SK-N-SH (cell line): ENCODE results near the gene CALCOCO1. TPM values are rescaled to one million over a fixed set of nuclear protein-coding genes. Genes with fewer than 3 reads are reported as not detected.

Source experiments
- CTCF ChIA-PET: fragments of 300-600, 350-600 bp; formaldehyde crosslinking; extraction: SDS; loops from one replicate; lab custom pipeline; 2021; lab: Yijun Ruan, JAX
- POLR2A ChIA-PET: fragments of 350-600 bp; sonication (Branson Sonifier 250); formaldehyde crosslinking; extraction: SDS; loops from one replicate; lab custom pipeline; 2020; ENCODE audit warnings: antibody characterized with exemption, inconsistent platforms; lab: Yijun Ruan, JAX
- DNase-seq: peaks from one replicate; pipeline ENCODE4 v3.0.0; 2012
- H2AFZ ChIP-seq: fragments of 200-600 bp; sonication (generic); 2 replicates; pipeline ENCODE4 v1.8.1; 2016; ENCODE audit warnings: antibody characterized with exemption, mild to moderate bottlenecking, low read depth
- H3F3A ChIP-seq: fragments of 200-600 bp; sonication (generic); replicated peaks from 2 replicates; pipeline ENCODE3; 2016; ENCODE audit warnings: antibody characterized with exemption, mild to moderate bottlenecking; ENCODE audit not compliant: insufficient read depth
- H3K27ac ChIP-seq, 2 experiments: fragments of 200-500 bp in 1 of 2; fragments of 200-600 bp in 1 of 2; sonication (Bioruptor generic) in 1 of 2; sonication (generic), shearing (Covaris generic) in 1 of 2; 2 replicates each; pipeline versions ENCODE4 v1.5.1 to v1.6.1; 2014 to 2016; ENCODE audit warnings: low read depth in 2 of 2, inconsistent platforms in 1 of 2, low read length in 1 of 2, mild to moderate bottlenecking in 1 of 2, mixed read lengths in 1 of 2
- H3K27me3 ChIP-seq: fragments of 200-600 bp; sonication (generic), shearing (Covaris generic); 2 replicates; pipeline ENCODE4 v1.6.1; 2016; ENCODE audit warnings: mixed run types; ENCODE audit not compliant: insufficient read depth
- H3K36me3 ChIP-seq, 2 experiments: fragments of 200-500 bp in 1 of 2; fragments of 200-600 bp in 1 of 2; sonication (Bioruptor generic) in 1 of 2; sonication (generic) in 1 of 2; replicated peaks in 1 of 2; 2 replicates each; pipeline versions ENCODE3 to v1.5.1; 2014 to 2016; ENCODE audit warnings: low read length in 1 of 2, mild to moderate bottlenecking in 1 of 2; ENCODE audit not compliant: insufficient read depth in 2 of 2, control insufficient read depth in 1 of 2
- H3K4me1 ChIP-seq, 2 experiments: fragments of 200-500 bp in 1 of 2; fragments of 200-600 bp in 1 of 2; sonication (Bioruptor generic) in 1 of 2; sonication (generic), shearing (Covaris generic) in 1 of 2; 2 replicates each; pipeline versions ENCODE4 v1.5.1 to v1.6.1; 2014 to 2016; ENCODE audit warnings: low read depth in 1 of 2, low read length in 1 of 2, mixed run types in 1 of 2; ENCODE audit not compliant: insufficient read depth in 2 of 2, control insufficient read depth in 1 of 2
- H3K4me2 ChIP-seq: fragments of 200-600 bp; sonication (generic), shearing (Covaris generic); 2 replicates; pipeline ENCODE4 v1.6.1; 2017; ENCODE audit warnings: mixed run types
- H3K4me3 ChIP-seq, 2 experiments: fragments of 200-500 bp in 1 of 2; fragments of 200-600 bp in 1 of 2; sonication (Bioruptor generic) in 1 of 2; sonication (generic), shearing (Covaris generic) in 1 of 2; 2 replicates each; pipeline versions ENCODE4 v1.5.1 to v1.8.1; 2014 to 2016; ENCODE audit warnings: low read depth in 2 of 2, inconsistent platforms in 1 of 2, low read length in 1 of 2, mild to moderate bottlenecking in 1 of 2, mixed read lengths in 1 of 2, moderate library complexity in 1 of 2
- H3K79me2 ChIP-seq: fragments of 200-600 bp; sonication (generic); 2 replicates; pipeline ENCODE4 v1.8.1; 2017; ENCODE audit warnings: mild to moderate bottlenecking; ENCODE audit not compliant: insufficient read depth
- H3K9ac ChIP-seq: fragments of 200-600 bp; sonication (generic); 2 replicates; pipeline ENCODE4 v1.6.1; 2017; ENCODE audit warnings: mixed run types
- H3K9me2 ChIP-seq: fragments of 200-600 bp; sonication (generic); 2 replicates; pipeline ENCODE4 v1.6.1; 2017; ENCODE audit warnings: mixed run types
- H3K9me3 ChIP-seq: fragments of 200-600 bp; sonication (generic); 2 replicates; pipeline ENCODE4 v1.6.1; 2017; ENCODE audit warnings: mixed run types, mild to moderate bottlenecking, moderate library complexity
- H4K20me1 ChIP-seq: fragments of 200-600 bp; sonication (generic); 2 replicates; pipeline ENCODE4 v1.6.1; 2017; ENCODE audit warnings: mild to moderate bottlenecking, mixed run types; ENCODE audit not compliant: insufficient read depth
- CHD2 ChIP-seq: fragments of 150-350 bp; IDR thresholded peaks from 2 replicates; pipeline ENCODE4 v1.6.1; 2018; ENCODE audit warnings: low read length; ENCODE audit not compliant: partially characterized antibody
- EP300 ChIP-seq, 2 experiments: IDR thresholded peaks; 2 replicates each; pipeline versions ENCODE4 v1.4.0 to v1.6.1; 2012; ENCODE audit warnings: borderline replicate concordance in 1 of 2, low read depth in 1 of 2, low read length in 1 of 2
- FOXJ3 ChIP-seq: sonication (generic); formaldehyde crosslinking; IDR thresholded peaks from 2 replicates; pipeline ENCODE4 v1.5.1; 2020; ENCODE audit warnings: mild to moderate bottlenecking, missing genetic modification reagents
- GABPA ChIP-seq: IDR thresholded peaks from 2 replicates; pipeline ENCODE4 v1.4.0; 2012; ENCODE audit warnings: low read depth, mild to moderate bottlenecking
- MAX ChIP-seq: IDR thresholded peaks from 2 replicates; pipeline ENCODE4 v1.4.0; 2012; ENCODE audit warnings: low read depth
- MEF2A ChIP-seq: IDR thresholded peaks from 2 replicates; pipeline ENCODE4 v1.4.0; 2012; ENCODE audit warnings: low read depth, borderline replicate concordance
- MXI1 ChIP-seq: IDR thresholded peaks from 2 replicates; pipeline ENCODE4 v1.6.1; 2012; ENCODE audit warnings: mild to moderate bottlenecking, low read depth, low read length, improper control_type of control experiment
- NFIC ChIP-seq: IDR thresholded peaks from 2 replicates; pipeline ENCODE4 v1.4.0; 2012; ENCODE audit warnings: borderline replicate concordance
- NRF1 ChIP-seq: IDR thresholded peaks from 2 replicates; pipeline ENCODE4 v1.6.1; 2012; ENCODE audit warnings: low read depth, mild to moderate bottlenecking, low read length
- PBX3 ChIP-seq: IDR thresholded peaks from 2 replicates; pipeline ENCODE4; 2012
- POLR2AphosphoS5 ChIP-seq: IDR thresholded peaks from 2 replicates; pipeline ENCODE4 v1.6.1; 2012; ENCODE audit warnings: low read depth, low read length
- RCOR1 ChIP-seq: fragments of 150-350 bp; IDR thresholded peaks from 2 replicates; pipeline ENCODE4 v1.6.1; 2017; ENCODE audit warnings: antibody characterized with exemption, low read length
- RXRA ChIP-seq: IDR thresholded peaks from 2 replicates; pipeline ENCODE4 v1.4.0; 2012; ENCODE audit warnings: low read depth, mild to moderate bottlenecking, borderline replicate concordance
- TCF12 ChIP-seq: IDR thresholded peaks from 2 replicates; pipeline ENCODE4 v1.4.0; 2012
- TEAD4 ChIP-seq: IDR thresholded peaks from 2 replicates; pipeline ENCODE4 v1.4.0; 2012; ENCODE audit warnings: mild to moderate bottlenecking, borderline replicate concordance; ENCODE audit not compliant: insufficient read depth
- USF1 ChIP-seq: IDR thresholded peaks from 2 replicates; pipeline ENCODE4 v1.4.0; 2012; ENCODE audit warnings: low read depth, borderline replicate concordance
- ZBTB33 ChIP-seq: IDR thresholded peaks from 2 replicates; pipeline ENCODE4 v1.4.0; 2012; ENCODE audit warnings: low read depth, borderline replicate concordance
- WGBS: methylation state at CpG from one replicate; pipeline ENCODE4 v1.1.6; 2017; ENCODE audit warnings: low lambda C conversion rate; 5-methylcytosine and 5-hydroxymethylcytosine counted together
- polyA plus RNA-seq, 3 experiments: library from polyadenylated mRNA; depleted of rRNA; stranded (reverse); fragments of >200 nt; gene quantifications; 2 replicates each; pipeline ENCODE4 v1.2.3, GENCODE V29; 2012

The CALCOCO1 gene
- polyA plus RNA-seq, 1 of the 3 experiments (the other 2 are of a cell fraction): 72.1 TPM

GRCh38 chr12:53726946-53727309 is 324 bp downstream of the CALCOCO1 start:
- ChIA-PET CTCF (interaction anchor here (1.3 to 19.3 kb wide), 3 partner anchors 16 to 25 kb away, joined by 3 to 356 read pairs (median 15); no protein-coding TSS in a partner anchor), POLR2A (no interaction called here)
- Histone ChIP-seq H2AFZ (peak overlapping the region; percentile 92), H3K9me2 (no peaks in the 10 kb centered on the region), H3K4me2 (peak overlapping the region; percentile 87), H3K79me2 (0 out of 2 replicates have a peak, but pooled peaks cover 7% of the 10 kb centered on the region), H3K27me3 (peaks cover 6% of the 10 kb centered on the region; the same call in 1 of the 2 replicates), H3K4me1 (peaks cover 5 to 12% of the 10 kb centered on the region in 2 experiments; a peak in 3 of 4 replicates), H3K9ac (peak overlapping the region; percentile 63), H4K20me1 (no peaks in the 10 kb centered on the region), H3F3A (no peaks in the 10 kb centered on the region), H3K36me3 (peaks cover 9 to 18% of the 10 kb centered on the region in 2 experiments), H3K9me3 (no peaks in the 10 kb centered on the region), H3K4me3 (peak overlapping the region; percentile 83 to 93), H3K27ac (no peak overlapping the region; a peak in 1 of 4 replicates)
- no peak for DNase-seq
- 5% methylated on average over 14 of the region's 15 CpGs for WGBS
- TF ChIP-seq NRF1: no peak
- TF ChIP-seq RCOR1: no peak
- TF ChIP-seq MXI1: no peak
- no peak for TF ChIP-seq EP300 (IDR thresholded peaks at IDR 0.05; ENCODE audit: borderline replicate concordance in 1 of 2, low read depth in 1 of 2, low read length in 1 of 2)
- TF ChIP-seq RXRA: no peak
- TF ChIP-seq MEF2A: no peak
- no peak for TF ChIP-seq TCF12
- TF ChIP-seq MAX: no peak
- no peak for TF ChIP-seq FOXJ3 (CRISPR knock-in tag)
- no peak for TF ChIP-seq NFIC
- TF ChIP-seq GABPA: no peak
- TF ChIP-seq CHD2: no peak
- TF ChIP-seq POLR2AphosphoS5: no peak
- no peak for TF ChIP-seq ZBTB33
- TF ChIP-seq TEAD4: no peak

- TF ChIP-seq USF1: no peak
- TF ChIP-seq PBX3: peak; percentile 34; the same call in 1 of the 2 replicates
- POLR2A ChIA-PET: no interaction called here
These were observed 911 bp downstream of the CALCOCO1 start for GRCh38 chr12:53726341-53726740.

More at GRCh38 chr12:53726341-53726740, 911 bp downstream of the CALCOCO1 start:
- WGBS: 39% methylated on average over 2 of the region's 2 CpGs
- CTCF ChIA-PET: interaction anchor here (3.6 to 19.3 kb wide), 2 partner anchors 17 to 24 kb away, joined by 15 to 356 read pairs; no protein-coding TSS in a partner anchor
- H4K20me1 ChIP-seq: no peaks in the 10 kb centered on the region
- H3F3A ChIP-seq: no peaks in the 10 kb centered on the region
- no peaks in the 10 kb centered on the region for H3K9me2 ChIP-seq
- H3K36me3 ChIP-seq: peaks cover 9 to 24% of the 10 kb centered on the region in 2 experiments
- H3K27ac ChIP-seq: no peak overlapping the region
- H3K4me1 ChIP-seq: peaks cover 5 to 12% of the 10 kb centered on the region in 2 experiments; a peak in 3 of 4 replicates
- peak overlapping the region; percentile 87 for H3K4me2 ChIP-seq
- no peak for DNase-seq
- no peaks in the 10 kb centered on the region for H3K9me3 ChIP-seq
- 0 out of 2 replicates have a peak, but pooled peaks cover under 1% of the 10 kb centered on the region for H3K27me3 ChIP-seq
- peak overlapping the region; percentile 92; the same call in 1 of the 2 replicates for H2AFZ ChIP-seq
- H3K79me2 ChIP-seq: 0 out of 2 replicates have a peak, but pooled peaks cover 7% of the 10 kb centered on the region
- peak overlapping the region; percentile 83 to 93 for H3K4me3 ChIP-seq
- peak overlapping the region; percentile 63 for H3K9ac ChIP-seq
